CD14-positive monocyte (primary cell): ENCODE measurements around the gene QSOX1. TPM values are rescaled to one million over a fixed set of nuclear protein-coding genes. Genes with fewer than 3 reads are reported as not detected.

ENCODE experiments used
- DNase-seq, 3 donors: peaks; one replicate each; pipeline ENCODE4 v3.0.0-alpha.2; 2011 to 2022
- H2AFZ ChIP-seq: 2 replicates; pipeline ENCODE4 v1.6.0; 2012; ENCODE audit warnings: mild to moderate bottlenecking, low read depth, low read length, inconsistent platforms; ENCODE audit not compliant: insufficient read depth, poor library complexity, severe bottlenecking
- H3K27ac ChIP-seq, 2 donors: 1 replicate in 1 of 2; 2 replicates in 1 of 2; pipeline ENCODE4 v1.5.1; 2012 to 2013; ENCODE audit warnings: low read length in 2 of 2, control low read depth in 1 of 2, inconsistent platforms in 1 of 2, low read depth in 1 of 2, mild to moderate bottlenecking in 1 of 2
- H3K27me3 ChIP-seq, 2 donors: one replicate each; pipeline versions ENCODE4 v1.6.0 to v1.6.1; 2011 to 2013; ENCODE audit warnings: low read length in 2 of 2; ENCODE audit not compliant: control insufficient read depth in 2 of 2, insufficient read depth in 2 of 2
- H3K36me3 ChIP-seq, 2 donors: replicated peaks in 1 of 2; 1 replicate in 1 of 2; 2 replicates in 1 of 2; pipeline versions ENCODE4 v1.5.1 to v1.6.1; 2012 to 2013; ENCODE audit warnings: low read length in 2 of 2, control low read depth in 1 of 2, inconsistent platforms in 1 of 2, mild to moderate bottlenecking in 1 of 2; ENCODE audit not compliant: insufficient read depth in 2 of 2, control insufficient read depth in 1 of 2
- H3K4me1 ChIP-seq, 2 donors: 1 replicate in 1 of 2; 2 replicates in 1 of 2; pipeline versions ENCODE4 v1.5.1 to v1.6.1; 2012 to 2013; ENCODE audit warnings: low read length in 2 of 2, control low read depth in 1 of 2, inconsistent platforms in 1 of 2, mild to moderate bottlenecking in 1 of 2, moderate library complexity in 1 of 2; ENCODE audit not compliant: insufficient read depth in 2 of 2, control insufficient read depth in 1 of 2
- H3K4me2 ChIP-seq: replicated peaks from 2 replicates; pipeline ENCODE3; 2012; ENCODE audit warnings: low read length, moderate library complexity, mild to moderate bottlenecking; ENCODE audit not compliant: poor library complexity, severe bottlenecking; ENCODE audit errors: extremely low read depth
- H3K4me3 ChIP-seq, 3 experiments: fragments of 200-600 bp in 1 of 3; sonication (generic) in 1 of 3; replicated peaks in 1 of 3; 1 replicate in 2 of 3; 2 replicates in 1 of 3; pipeline ENCODE4 v1.5.1; 2011 to 2013; ENCODE audit warnings: low read length in 3 of 3, mild to moderate bottlenecking in 3 of 3, control low read depth in 2 of 3, low read depth in 2 of 3, inconsistent platforms in 1 of 3, moderate library complexity in 1 of 3
- H3K79me2 ChIP-seq: 2 replicates; pipeline ENCODE4 v1.6.0; 2012; ENCODE audit warnings: mild to moderate bottlenecking, control low read depth, inconsistent platforms, low read length, moderate library complexity; ENCODE audit not compliant: insufficient read depth
- H3K9ac ChIP-seq: 2 replicates; pipeline ENCODE4 v1.6.0; 2017; ENCODE audit warnings: low read length, mild to moderate bottlenecking; ENCODE audit not compliant: insufficient read depth, poor library complexity, severe bottlenecking
- H3K9me3 ChIP-seq, 2 donors: replicated peaks in 1 of 2; 1 replicate in 1 of 2; 2 replicates in 1 of 2; pipeline versions ENCODE4 v1.5.1 to v1.6.1; 2012 to 2013; ENCODE audit warnings: low read length in 2 of 2, control low read depth in 1 of 2; ENCODE audit not compliant: control insufficient read depth in 1 of 2, insufficient read depth in 1 of 2
- H4K20me1 ChIP-seq: 2 replicates; pipeline ENCODE4 v1.6.0; 2012; ENCODE audit warnings: mild to moderate bottlenecking, low read length, control low read depth, moderate library complexity; ENCODE audit not compliant: insufficient read depth
- H3K27ac Mint-ChIP-seq, 7 donors: one replicate each; pipeline ENCODE4 v1.8.0; 2020; ENCODE audit warnings: mild to moderate bottlenecking in 7 of 7, mixed read lengths in 7 of 7, moderate library complexity in 6 of 7, inconsistent platforms in 2 of 7
- H3K27me3 Mint-ChIP-seq, 3 donors: one replicate each; pipeline ENCODE4 v1.8.0; 2021 to 2022; ENCODE audit warnings: low read depth in 3 of 3, mild to moderate bottlenecking in 3 of 3, mixed read lengths in 3 of 3, moderate library complexity in 3 of 3, inconsistent platforms in 1 of 3
- H3K36me3 Mint-ChIP-seq, 2 donors: one replicate each; pipeline ENCODE4 v1.8.0; 2020; ENCODE audit warnings: mixed read lengths in 2 of 2, inconsistent platforms in 1 of 2, mild to moderate bottlenecking in 1 of 2
- H3K4me1 Mint-ChIP-seq: one replicate; pipeline ENCODE4 v1.8.0; 2020; ENCODE audit warnings: mild to moderate bottlenecking, mixed read lengths
- H3K4me3 Mint-ChIP-seq, 2 donors: one replicate each; pipeline ENCODE4 v1.8.0; 2020; ENCODE audit warnings: mild to moderate bottlenecking in 2 of 2, mixed read lengths in 2 of 2, moderate library complexity in 1 of 2
- H3K9me3 Mint-ChIP-seq, 7 donors: one replicate each; pipeline ENCODE4 v1.8.0; 2020 to 2022; ENCODE audit warnings: mixed read lengths in 7 of 7, mild to moderate bottlenecking in 6 of 7, moderate library complexity in 6 of 7, inconsistent platforms in 2 of 7
- WGBS: methylation state at CpG from one replicate; pipeline ENCODE4 v1.1.5; 2013; ENCODE audit warnings: missing lambda C conversion rate; ENCODE audit not compliant: insufficient coverage; 5-methylcytosine and 5-hydroxymethylcytosine counted together
- intact Hi-C, 2 donors: fragments of 100-400 bp; cut with micrococcal nuclease; formaldehyde crosslinking; loops; one replicate each; pipeline versions ENCODE4 v1.15.0 to v1.15.1; 2023
- polyA plus RNA-seq, 3 donors: library from polyadenylated mRNA; depleted of rRNA in 1 of 3; unstranded in 2 of 3; stranded (reverse) in 1 of 3; fragments of 300-500 nt in 2 of 3; fragments of >200 nt in 1 of 3; fragmentation: Illumina TruSeq in 2 of 3; gene quantifications; 1 replicate in 2 of 3; 2 replicates in 1 of 3; pipeline ENCODE4 v1.2.3, GENCODE V29; 2012 to 2021
- TF ChIP-seq, protein P1 (sequence below): fragments of 200-600 bp; IDR thresholded peaks from one replicate; pipeline ENCODE4 v1.8.0; 2022; ENCODE audit warnings: antibody characterized with exemption, mild to moderate bottlenecking

Gene QSOX1
- polyA plus RNA-seq, 3 donors = 34.5 to 86.5 (median 35.8) TPM

- WGBS = 14% methylated on average over 4 of the region's 4 CpGs
- H3K4me1 Mint-ChIP-seq = peaks cover 14% of the 10 kb centered on the region
- Histone ChIP-seq H3K9ac (no peak overlapping the region), H3K4me3 (no peak overlapping the region), H3K36me3 (no peaks in the 10 kb centered on the region), H3K9me3 (no peaks in the 10 kb centered on the region), H3K4me2 (no peak overlapping the region), H3K27me3 (no peaks in the 10 kb centered on the region), H2AFZ (no peak overlapping the region), H4K20me1 (no peaks in the 10 kb centered on the region), H3K4me1 (peaks cover 10 to 12% of the 10 kb centered on the region in 2 donors), H3K27ac (no peak overlapping the region), H3K79me2 (no peaks in the 10 kb centered on the region)
- no peaks in the 10 kb centered on the region for H3K36me3 Mint-ChIP-seq
- intact Hi-C loops = no loop called here
- peaks cover 0 to under 1% (median 0%) of the 10 kb centered on the region in 7 donors for H3K9me3 Mint-ChIP-seq
- peak in 2 of 3 donors; percentile 40 to 69 for DNase-seq
- H3K27ac Mint-ChIP-seq = peak overlapping the region in 4 of 7 donors; percentile 2 to 77 (median 23)
- no peak overlapping the region for H3K4me3 Mint-ChIP-seq
- TF ChIP-seq, protein P1, sequence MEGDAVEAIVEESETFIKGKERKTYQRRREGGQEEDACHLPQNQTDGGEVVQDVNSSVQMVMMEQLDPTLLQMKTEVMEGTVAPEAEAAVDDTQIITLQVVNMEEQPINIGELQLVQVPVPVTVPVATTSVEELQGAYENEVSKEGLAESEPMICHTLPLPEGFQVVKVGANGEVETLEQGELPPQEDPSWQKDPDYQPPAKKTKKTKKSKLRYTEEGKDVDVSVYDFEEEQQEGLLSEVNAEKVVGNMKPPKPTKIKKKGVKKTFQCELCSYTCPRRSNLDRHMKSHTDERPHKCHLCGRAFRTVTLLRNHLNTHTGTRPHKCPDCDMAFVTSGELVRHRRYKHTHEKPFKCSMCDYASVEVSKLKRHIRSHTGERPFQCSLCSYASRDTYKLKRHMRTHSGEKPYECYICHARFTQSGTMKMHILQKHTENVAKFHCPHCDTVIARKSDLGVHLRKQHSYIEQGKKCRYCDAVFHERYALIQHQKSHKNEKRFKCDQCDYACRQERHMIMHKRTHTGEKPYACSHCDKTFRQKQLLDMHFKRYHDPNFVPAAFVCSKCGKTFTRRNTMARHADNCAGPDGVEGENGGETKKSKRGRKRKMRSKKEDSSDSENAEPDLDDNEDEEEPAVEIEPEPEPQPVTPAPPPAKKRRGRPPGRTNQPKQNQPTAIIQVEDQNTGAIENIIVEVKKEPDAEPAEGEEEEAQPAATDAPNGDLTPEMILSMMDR = no peak
- peaks cover 4 to 13% (median 5%) of the 10 kb centered on the region in 3 donors for H3K27me3 Mint-ChIP-seq
Observed at GRCh38 chr1:180208264-180208663, 53.6 kb downstream of the QSOX1 start.

DNA sequence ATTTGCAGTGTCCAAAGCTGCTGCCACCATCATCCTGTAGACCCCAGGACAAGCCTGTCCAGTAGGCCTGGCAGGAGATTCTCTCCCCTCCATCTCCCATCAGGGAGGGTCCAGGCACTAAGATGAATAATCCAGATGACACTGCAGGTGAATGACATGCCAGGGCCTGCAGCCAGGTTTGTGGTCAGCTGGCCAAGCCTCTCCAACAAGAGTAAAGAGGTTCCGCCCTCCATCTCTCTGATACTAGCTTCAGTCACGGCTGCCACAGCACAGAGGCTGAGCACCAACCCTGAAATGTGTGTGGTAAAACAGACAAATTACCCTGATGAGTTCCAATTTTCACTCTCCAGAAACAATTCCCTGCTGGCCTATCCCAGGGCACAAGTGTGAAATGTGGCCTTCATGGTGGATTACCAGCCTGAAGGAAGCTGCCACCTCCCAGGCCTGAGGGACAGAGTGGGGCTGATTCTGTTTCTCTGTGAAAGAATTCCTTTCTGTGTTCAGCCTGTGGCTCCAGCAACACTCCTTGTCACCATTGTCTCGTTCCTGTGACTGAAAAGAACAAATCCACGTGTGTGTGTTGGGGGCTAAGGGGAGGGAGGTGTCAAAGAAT is 55.4 kb downstream of the QSOX1 start:
- no peak overlapping the region for H3K27ac Mint-ChIP-seq
- no peak overlapping the region for H3K9ac ChIP-seq
- H3K36me3 ChIP-seq = no peaks in the 10 kb centered on the region
- no peak overlapping the region for H3K27ac ChIP-seq
- H3K4me1 Mint-ChIP-seq = peaks cover 15% of the 10 kb centered on the region
- peaks cover 10 to 12% of the 10 kb centered on the region in 2 donors for H3K4me1 ChIP-seq
- no peaks in the 10 kb centered on the region for H3K36me3 Mint-ChIP-seq
- no peak for DNase-seq
- intact Hi-C loops = no loop called here
- no peak overlapping the region for H3K4me3 Mint-ChIP-seq
- no peaks in the 10 kb centered on the region for H3K79me2 ChIP-seq
- peaks cover 4 to 9% (median 5%) of the 10 kb centered on the region in 3 donors for H3K27me3 Mint-ChIP-seq
- no peaks in the 10 kb centered on the region for H4K20me1 ChIP-seq
- peaks cover 0 to 3% (median 0%) of the 10 kb centered on the region in 7 donors for H3K9me3 Mint-ChIP-seq
- no peak overlapping the region for H3K4me2 ChIP-seq
- WGBS = 100% methylated on average over 1 of the region's 4 CpGs
- H2AFZ ChIP-seq = no peak overlapping the region
- TF ChIP-seq, protein P1 = no peak
- H3K9me3 ChIP-seq = no peaks in the 10 kb centered on the region
- H3K4me3 ChIP-seq = no peak overlapping the region
- no peaks in the 10 kb centered on the region for H3K27me3 ChIP-seq
